GM21737 (cell line): ENCODE data around the gene BRME1.
"Not testable (repeated sequence)": the region's sequence is repeated elsewhere in the genome, so short reads cannot be mapped to it uniquely, and the experiment has no call there.

Source experiments
- ATAC-seq: cut with Tn5 transposase; IDR thresholded peaks from one replicate; pipeline ENCODE4 v1.9.1; 2021; ENCODE audit warnings: mild to moderate bottlenecking, moderate library complexity; ENCODE audit not compliant: unreplicated experiment

The BRME1 gene

GRCh38 chr19:13870873-13871272 is 35.0 kb downstream of the BRME1 start:
- ATAC-seq: no peak

- ATAC-seq: no peak
These were observed 36.6 kb downstream of the BRME1 start for GRCh38 chr19:13869281-13869680.

GRCh38 chr19:13868663-13869062 is 37.3 kb downstream of the BRME1 start:
- no peak for ATAC-seq

GRCh38 chr19:13866463-13867046 is 39.4 kb downstream of the BRME1 start:
- ATAC-seq: no peak

- no peak for ATAC-seq
These were observed 40.1 kb downstream of the BRME1 start for GRCh38 chr19:13865571-13866462.

- ATAC-seq: no peak
These were observed 41.0 kb downstream of the BRME1 start for GRCh38 chr19:13864667-13865570.

- ATAC-seq: no peak
These were observed 41.8 kb downstream of the BRME1 start for GRCh38 chr19:13864046-13864666.

GRCh38 chr19:13861714-13862531 is 44.0 kb downstream of the BRME1 start:
- peak; percentile 67 for ATAC-seq

- ATAC-seq: peak; percentile 37
These were observed 44.6 kb downstream of the BRME1 start for GRCh38 chr19:13861392-13861713.

- no peak for ATAC-seq
These were observed 45.1 kb downstream of the BRME1 start for GRCh38 chr19:13860679-13861391.

GRCh38 chr19:13859361-13859880 is 46.5 kb downstream of the BRME1 start:
- no peak for ATAC-seq

- no peak for ATAC-seq
These were observed 49.4 kb downstream of the BRME1 start for GRCh38 chr19:13856497-13856896.

GRCh38 chr19:13852171-13852707 is 53.7 kb downstream of the BRME1 start:
- ATAC-seq: not testable (repeated sequence)

GRCh38 chr19:13851734-13852114 is 54.2 kb downstream of the BRME1 start:
- not testable (repeated sequence) for ATAC-seq

- no peak for ATAC-seq
These were observed 54.8 kb downstream of the BRME1 start for GRCh38 chr19:13850910-13851733.

- ATAC-seq: no peak
These were observed 55.7 kb downstream of the BRME1 start for GRCh38 chr19:13849991-13850909.
